Measurements from ENCODE around the gene MED15. TPM values are rescaled to one million over a fixed set of nuclear protein-coding genes. Genes with fewer than 3 reads are reported as not detected.

Gene MED15
- total and polyA plus RNA-seq, 2 experiments from 2014 or later = 45.1 to 45.3 TPM

DNA sequence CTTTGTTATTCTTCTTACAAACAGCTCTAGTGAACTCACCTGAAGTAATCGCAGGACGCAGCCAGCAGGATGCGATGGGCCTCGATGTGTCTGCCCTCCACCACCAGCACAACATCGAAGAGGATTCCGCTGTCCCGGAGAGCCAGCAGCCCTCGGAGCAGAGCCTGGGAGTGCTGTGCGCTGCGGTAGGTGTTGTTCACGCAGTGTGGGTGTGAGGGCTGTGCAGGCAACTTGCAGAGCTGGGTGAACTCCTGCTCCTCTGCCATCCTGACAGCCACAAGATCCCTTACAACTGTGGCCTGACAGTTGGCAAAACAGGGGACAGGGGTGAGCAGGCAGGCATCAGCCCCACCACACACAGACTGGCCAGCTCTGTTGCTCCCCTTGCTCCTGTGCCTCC, 18.5 kb upstream of the MED15 start:
- Histone ChIP-seq H3K27me3 (no peaks in the 10 kb centered on the region), H3K4me1 (ENCODE audit: low read depth) (no peaks in the 10 kb centered on the region), H3K4me3 (no peak overlapping the region), H3K9me3 (ENCODE audit: low read depth) (no peaks in the 10 kb centered on the region), H3K36me3 (no peaks in the 10 kb centered on the region), H3K27ac (no peak overlapping the region)
- TF ChIP-seq, protein P1, sequence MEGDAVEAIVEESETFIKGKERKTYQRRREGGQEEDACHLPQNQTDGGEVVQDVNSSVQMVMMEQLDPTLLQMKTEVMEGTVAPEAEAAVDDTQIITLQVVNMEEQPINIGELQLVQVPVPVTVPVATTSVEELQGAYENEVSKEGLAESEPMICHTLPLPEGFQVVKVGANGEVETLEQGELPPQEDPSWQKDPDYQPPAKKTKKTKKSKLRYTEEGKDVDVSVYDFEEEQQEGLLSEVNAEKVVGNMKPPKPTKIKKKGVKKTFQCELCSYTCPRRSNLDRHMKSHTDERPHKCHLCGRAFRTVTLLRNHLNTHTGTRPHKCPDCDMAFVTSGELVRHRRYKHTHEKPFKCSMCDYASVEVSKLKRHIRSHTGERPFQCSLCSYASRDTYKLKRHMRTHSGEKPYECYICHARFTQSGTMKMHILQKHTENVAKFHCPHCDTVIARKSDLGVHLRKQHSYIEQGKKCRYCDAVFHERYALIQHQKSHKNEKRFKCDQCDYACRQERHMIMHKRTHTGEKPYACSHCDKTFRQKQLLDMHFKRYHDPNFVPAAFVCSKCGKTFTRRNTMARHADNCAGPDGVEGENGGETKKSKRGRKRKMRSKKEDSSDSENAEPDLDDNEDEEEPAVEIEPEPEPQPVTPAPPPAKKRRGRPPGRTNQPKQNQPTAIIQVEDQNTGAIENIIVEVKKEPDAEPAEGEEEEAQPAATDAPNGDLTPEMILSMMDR (IDR thresholded peaks at IDR 0.05; ENCODE audit: low read depth, low read length) = no peak
- DNase-seq (ENCODE audit: low read depth in 1 of 2, low spot score in 1 of 2) = no peak

DNA sequence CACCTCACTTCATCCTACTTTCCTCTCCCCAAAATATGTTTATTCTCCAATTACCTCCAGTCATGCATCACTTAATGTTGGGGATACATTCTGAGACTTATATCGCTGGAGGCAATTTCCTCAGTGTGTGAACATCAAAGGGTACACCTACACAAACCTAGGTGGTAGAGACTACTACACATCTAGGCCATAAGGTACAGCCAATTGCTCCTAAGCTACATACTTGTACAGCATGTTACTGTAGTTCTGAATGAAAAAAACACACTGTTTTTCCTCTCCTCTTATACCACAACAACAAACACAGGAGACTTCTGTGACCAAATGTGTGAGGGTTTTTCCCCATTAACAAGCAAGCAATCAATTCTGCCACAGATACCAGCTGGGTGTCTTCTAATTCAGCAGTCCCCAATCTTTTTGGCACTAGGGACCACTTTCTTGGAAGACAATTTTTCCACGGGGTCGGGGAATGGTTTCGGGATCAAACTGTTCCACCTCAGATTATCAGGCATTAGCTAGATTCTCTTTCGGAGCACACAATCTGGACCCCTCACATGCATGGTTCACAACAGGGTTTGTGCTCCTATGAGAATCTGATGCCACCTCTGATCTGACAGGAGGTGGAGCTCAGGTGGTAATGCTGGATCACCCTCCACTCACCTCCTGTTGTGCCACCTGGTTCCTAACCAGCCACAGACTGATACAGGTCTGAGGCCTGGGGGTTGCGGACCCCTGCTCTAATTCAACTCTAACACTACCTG, 17.0 kb upstream of the MED15 start:
- no peaks in the 10 kb centered on the region for H3K4me1 ChIP-seq (ENCODE audit: low read depth)
- no peaks in the 10 kb centered on the region for H3K36me3 ChIP-seq
- H3K4me3 ChIP-seq = no peak overlapping the region
- H3K27ac ChIP-seq = no peak overlapping the region
- no peaks in the 10 kb centered on the region for H3K9me3 ChIP-seq (ENCODE audit: low read depth)
- TF ChIP-seq, protein P1 (IDR thresholded peaks at IDR 0.05; ENCODE audit: low read depth, low read length) = no peak
- no peaks in the 10 kb centered on the region for H3K27me3 ChIP-seq
- no peak for DNase-seq (ENCODE audit: low read depth in 1 of 2, low spot score in 1 of 2)

DNA sequence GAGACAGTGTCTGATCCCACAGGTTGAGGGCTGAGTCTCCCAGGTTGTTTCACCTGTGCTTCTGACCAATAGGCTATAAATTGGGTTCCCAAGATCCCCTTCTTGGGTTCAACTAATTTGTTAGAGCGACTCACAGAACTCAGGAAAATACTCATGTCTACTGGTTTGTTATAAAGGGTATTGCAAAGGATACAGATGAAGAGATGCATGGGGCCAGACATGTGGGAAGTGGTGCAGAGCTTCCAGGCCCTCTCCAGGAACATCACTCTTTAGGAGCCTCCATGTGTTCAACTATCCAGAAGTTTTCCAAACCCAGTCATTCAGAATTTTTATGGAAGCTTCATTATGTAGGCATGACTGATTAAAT, 16.5 kb upstream of the MED15 start:
- Histone ChIP-seq H3K27me3 (no peaks in the 10 kb centered on the region), H3K36me3 (no peaks in the 10 kb centered on the region), H3K4me3 (no peak overlapping the region), H3K27ac (no peak overlapping the region), H3K9me3 (ENCODE audit: low read depth) (no peaks in the 10 kb centered on the region), H3K4me1 (ENCODE audit: low read depth) (no peaks in the 10 kb centered on the region)
- no peak for DNase-seq (ENCODE audit: low read depth in 1 of 2, low spot score in 1 of 2)
- TF ChIP-seq, protein P1 (IDR thresholded peaks at IDR 0.05; ENCODE audit: low read depth, low read length) = no peak

DNA sequence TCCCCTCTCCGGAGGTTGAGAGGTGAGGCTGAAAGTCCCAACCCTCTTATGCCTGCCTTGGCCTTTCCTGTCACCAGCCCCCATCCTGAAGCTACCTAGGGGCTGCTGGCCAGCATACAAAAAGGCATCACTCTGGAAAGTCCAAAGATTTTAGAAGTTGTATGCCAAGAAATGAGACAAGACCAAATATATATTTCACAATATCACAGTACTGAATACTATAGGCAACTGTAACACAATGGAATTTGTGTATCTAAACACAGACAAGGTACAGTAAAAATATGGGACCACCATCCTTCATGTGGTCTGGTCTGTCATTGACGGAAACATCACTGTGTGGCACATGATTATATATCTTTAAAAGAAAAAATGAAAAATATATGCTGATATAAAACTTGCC, 16.1 kb upstream of the MED15 start:
- Histone ChIP-seq H3K9me3 (ENCODE audit: low read depth) (no peaks in the 10 kb centered on the region), H3K4me3 (no peak overlapping the region), H3K27ac (no peak overlapping the region), H3K36me3 (no peaks in the 10 kb centered on the region), H3K27me3 (no peaks in the 10 kb centered on the region), H3K4me1 (ENCODE audit: low read depth) (no peaks in the 10 kb centered on the region)
- TF ChIP-seq, protein P1 (IDR thresholded peaks at IDR 0.05; ENCODE audit: low read depth, low read length) = no peak
- no peak for DNase-seq (ENCODE audit: low read depth in 1 of 2, low spot score in 1 of 2)

DNA sequence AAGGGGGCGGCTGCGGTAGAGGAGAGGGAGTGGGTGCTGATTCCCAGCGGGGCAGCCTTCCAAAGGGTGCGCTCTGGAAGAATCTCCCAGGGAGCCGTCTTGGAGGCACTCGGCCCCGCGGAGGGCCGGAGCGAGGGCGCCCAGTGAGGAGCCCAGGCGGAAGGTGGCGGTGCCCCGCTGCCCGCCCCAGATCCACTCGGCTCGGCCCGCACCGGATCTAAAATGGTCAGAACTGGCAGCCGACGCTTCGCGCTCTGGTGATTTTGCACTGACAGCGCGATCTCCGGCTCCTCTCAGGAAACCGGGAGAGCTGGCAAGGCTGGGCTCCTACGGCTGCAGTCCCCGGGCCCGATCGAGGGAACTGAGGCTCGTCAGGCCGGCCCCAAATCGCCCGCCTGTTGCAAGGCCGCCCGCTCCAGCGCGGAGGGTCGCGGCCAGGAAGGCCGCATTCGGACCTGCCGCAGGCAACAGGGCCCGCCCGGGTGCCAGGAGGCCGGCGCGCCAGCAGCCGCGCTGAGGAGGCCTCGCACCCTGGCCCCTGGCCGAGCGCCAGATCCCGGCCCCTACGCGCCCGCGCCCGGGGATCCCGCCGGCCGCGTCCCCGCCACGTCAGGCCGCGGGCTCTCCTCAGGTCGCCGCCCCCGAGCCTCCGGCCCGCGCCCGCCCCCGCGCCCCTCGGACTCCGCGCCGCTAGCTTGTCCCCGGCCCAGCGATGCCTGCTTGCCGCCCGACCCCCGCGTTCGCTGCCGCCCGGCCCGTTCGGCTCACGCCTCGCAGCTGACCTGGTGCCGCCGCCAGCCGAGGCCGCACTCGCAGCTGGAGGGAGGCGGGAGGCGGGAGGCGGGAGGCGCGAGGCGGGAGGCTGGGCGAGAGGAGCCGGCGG, 12.2 kb upstream of the MED15 start, which contains the start of gene KLHL22:
Gene KLHL22 (minus strand): TSS at position 818 of the 883 bp plus-strand sequence. CDS start 6,584 bp downstream, outside the sequence.
- H3K36me3 ChIP-seq = no peaks in the 10 kb centered on the region
- TF ChIP-seq, protein P1 (IDR thresholded peaks at IDR 0.05; ENCODE audit: low read depth, low read length) = no peak

More for the DNA sequence above, 12.2 kb upstream of the MED15 start, which contains the start of gene KLHL22:
- H3K4me1 ChIP-seq (ENCODE audit: low read depth) = no peaks in the 10 kb centered on the region
- H3K27me3 ChIP-seq = no peaks in the 10 kb centered on the region
- peak within 1 kb of the TSS; percentile 58 for H3K4me3 ChIP-seq
- H3K27ac ChIP-seq = peak within 1 kb of the TSS; percentile 91
- DNase-seq (ENCODE audit: low read depth in 1 of 2, low spot score in 1 of 2) = peak in 1 of 2 donors; percentile 36
- H3K9me3 ChIP-seq (ENCODE audit: low read depth) = no peaks in the 10 kb centered on the region

All from cardiac muscle cell (in vitro differentiated cells and primary cell).